Measurements from ENCODE around the gene CHMP2A. TPM values are rescaled to one million over a fixed set of nuclear protein-coding genes. Genes with fewer than 3 reads are reported as not detected.

The CHMP2A gene
- total and polyA plus RNA-seq, 4 donors = 87.7 to 309 (median 192) TPM

GRCh38 chr19:58572026-58572817, 17.3 kb upstream of the CHMP2A start:
- no peak for TF ChIP-seq CTCF (IDR thresholded peaks at IDR 0.05; ENCODE audit: control extremely low read depth, extremely low read depth)

GRCh38 chr19:58571575-58571947, 16.7 kb upstream of the CHMP2A start:
- H3K4me1 ChIP-seq (ENCODE audit: control insufficient read depth in 5 of 5, insufficient read depth in 5 of 5, low read length in 5 of 5) = peaks cover 0 to 19% (median 11%) of the 10 kb centered on the region in 5 donors
- no peak overlapping the region for H3K9ac ChIP-seq (ENCODE audit: insufficient read depth in 1 of 2, low read length in 2 of 2)
- ATAC-seq (ENCODE audit: insufficient read depth, low FRiP score) (no peak), DNase-seq (no peak)
- WGBS, 2 donors = 97% methylated on average over 8 of the region's 8 CpGs
- H3K4me3 ChIP-seq = no peak overlapping the region
- H3K27me3 ChIP-seq (ENCODE audit: control insufficient read depth in 3 of 3, insufficient read depth in 3 of 3, low read length in 2 of 3) = no peaks in the 10 kb centered on the region
- no peaks in the 10 kb centered on the region for H3K9me3 ChIP-seq (ENCODE audit: control insufficient read depth in 4 of 4, insufficient read depth in 3 of 4, low read length in 3 of 4)
- peaks cover 0 to 22% (median 19%) of the 10 kb centered on the region in 4 donors for H3K36me3 ChIP-seq (ENCODE audit: control insufficient read depth in 4 of 4, insufficient read depth in 4 of 4, low read length in 4 of 4)
- H3K27ac ChIP-seq (ENCODE audit: low read depth in 1 of 2, low read length in 1 of 2) = no peak overlapping the region
- no peak for TF ChIP-seq CTCF (IDR thresholded peaks at IDR 0.05; ENCODE audit: control extremely low read depth, extremely low read depth)

More at GRCh38 chr19:58572026-58572817, 17.3 kb upstream of the CHMP2A start:
- WGBS, 2 donors = 33 to 36% methylated on average over 23 to 24 of the region's 24 CpGs
- H3K9me3 ChIP-seq (ENCODE audit: control insufficient read depth in 4 of 4, insufficient read depth in 3 of 4, low read length in 3 of 4) = no peaks in the 10 kb centered on the region
- peaks cover 0 to 19% (median 18%) of the 10 kb centered on the region in 4 donors for H3K36me3 ChIP-seq (ENCODE audit: control insufficient read depth in 4 of 4, insufficient read depth in 4 of 4, low read length in 4 of 4)
- ATAC-seq (ENCODE audit: insufficient read depth, low FRiP score) (no peak), DNase-seq (no peak)
- peak overlapping the region; percentile 65 to 86 for H3K9ac ChIP-seq (ENCODE audit: insufficient read depth in 1 of 2, low read length in 2 of 2)
- H3K27me3 ChIP-seq (ENCODE audit: control insufficient read depth in 3 of 3, insufficient read depth in 3 of 3, low read length in 2 of 3) = no peaks in the 10 kb centered on the region
- peak overlapping the region; percentile 19 for H3K4me3 ChIP-seq
- H3K4me1 ChIP-seq (ENCODE audit: control insufficient read depth in 5 of 5, insufficient read depth in 5 of 5, low read length in 5 of 5) = peaks cover 0 to 19% (median 11%) of the 10 kb centered on the region in 5 donors
- peak overlapping the region; percentile 71 to 96 for H3K27ac ChIP-seq (ENCODE audit: low read depth in 1 of 2, low read length in 1 of 2)

- no peak overlapping the region for H3K4me3 ChIP-seq
- H3K9ac ChIP-seq (ENCODE audit: insufficient read depth in 1 of 2, low read length in 2 of 2) = no peak overlapping the region
Observed at GRCh38 chr19:58570770-58571574, 16.1 kb upstream of the CHMP2A start.

More at GRCh38 chr19:58570770-58571574, 16.1 kb upstream of the CHMP2A start:
- H3K9me3 ChIP-seq (ENCODE audit: control insufficient read depth in 4 of 4, insufficient read depth in 3 of 4, low read length in 3 of 4) = no peaks in the 10 kb centered on the region
- H3K27me3 ChIP-seq (ENCODE audit: control insufficient read depth in 3 of 3, insufficient read depth in 3 of 3, low read length in 2 of 3) = no peaks in the 10 kb centered on the region
- ATAC-seq (ENCODE audit: insufficient read depth, low FRiP score) = no peak
- peaks cover 0 to 18% (median 11%) of the 10 kb centered on the region in 5 donors for H3K4me1 ChIP-seq (ENCODE audit: control insufficient read depth in 5 of 5, insufficient read depth in 5 of 5, low read length in 5 of 5)
- peaks cover 0 to 22% (median 19%) of the 10 kb centered on the region in 4 donors for H3K36me3 ChIP-seq (ENCODE audit: control insufficient read depth in 4 of 4, insufficient read depth in 4 of 4, low read length in 4 of 4)
- no peak for DNase-seq
- no peak for TF ChIP-seq CTCF (IDR thresholded peaks at IDR 0.05; ENCODE audit: control extremely low read depth, extremely low read depth)
- no peak overlapping the region for H3K27ac ChIP-seq (ENCODE audit: low read depth in 1 of 2, low read length in 1 of 2)
- WGBS, 2 donors = 89 to 92% methylated on average over 24 to 25 of the region's 25 CpGs
